Esophagus squamous epithelium (tissue), 5 donors: ENCODE results near the gene HELZ. TPM values are rescaled to one million over a fixed set of nuclear protein-coding genes. Genes with fewer than 3 reads are reported as not detected.

Source experiments
- DNase-seq: peaks from one replicate; lab custom pipeline; 2025; lab: John Stamatoyannopoulos, UW
- H3K27ac ChIP-seq, 4 donors: fragments of 200-600 bp; sonication (generic); one replicate each; pipeline ENCODE4 v1.5.1; 2016 to 2019; ENCODE audit warnings: mild to moderate bottlenecking in 1 of 4
- H3K27me3 ChIP-seq, 4 donors: fragments of 200-600 bp; sonication (generic); 1 replicate in 3 of 4; 2 replicates in 1 of 4; pipeline versions ENCODE4 v1.5.1 to v1.6.0; 2017 to 2021; ENCODE audit warnings: antibody characterized with exemption in 1 of 4
- H3K36me3 ChIP-seq, 3 donors: fragments of 200-600 bp; sonication (generic); one replicate each; pipeline ENCODE4 v1.5.1; 2016 to 2019
- H3K4me1 ChIP-seq, 3 donors: fragments of 200-600 bp; sonication (generic); one replicate each; pipeline ENCODE4 v1.5.1; 2017 to 2019
- H3K4me3 ChIP-seq, 4 donors: fragments of 200-600 bp; sonication (generic); 1 replicate in 3 of 4; 2 replicates in 1 of 4; pipeline ENCODE4 v1.5.1; 2016 to 2019; ENCODE audit warnings: mild to moderate bottlenecking in 2 of 4, moderate library complexity in 1 of 4
- H3K9me3 ChIP-seq, 3 donors: fragments of 200-600 bp; sonication (generic); one replicate each; pipeline ENCODE4 v1.5.1; 2016 to 2019
- CTCF ChIP-seq, 6 experiments: fragments of 450-650 bp in 4 of 6; fragments of 200-600 bp in 2 of 6; sonication (generic) in 2 of 6; IDR thresholded peaks; one replicate each; pipeline ENCODE4 v1.5.1; 2016 to 2019; ENCODE audit warnings: antibody characterized with exemption in 6 of 6, mild to moderate bottlenecking in 4 of 6, moderate library complexity in 4 of 6
- POLR2A ChIP-seq, 4 donors: fragments of 450-650 bp; IDR thresholded peaks; one replicate each; pipeline ENCODE4 v1.6.1; 2017; ENCODE audit warnings: antibody characterized with exemption in 4 of 4, mild to moderate bottlenecking in 4 of 4, moderate library complexity in 3 of 4
- WGBS, 2 donors: methylation state at CpG; one replicate each; pipeline ENCODE4 v1.1.5; 2018; 5-methylcytosine and 5-hydroxymethylcytosine counted together
- intact Hi-C: fragments of 100-400 bp; cut with DNase I; formaldehyde crosslinking; loops from one replicate; pipeline ENCODE4 v1.15.0; 2022
- total RNA-seq, 4 donors: library from RNA; depleted of rRNA; stranded (reverse); fragments of >200 nt; gene quantifications; one replicate each; pipeline ENCODE4 v1.1.0, GENCODE V29; 2016
- donor health status: DM: yes; HTN: yes; CAD: no.

HELZ gene
- total RNA-seq, 4 donors from 2014 or later: 11.4 to 42.5 (median 26.8) TPM

GRCh38 chr17:67115401-67115800, 129.6 kb downstream of the HELZ start:
- H3K36me3 ChIP-seq: peaks cover 0 to 94% (median 10%) of the 10 kb centered on the region in 3 donors
- TF ChIP-seq CTCF (IDR thresholded peaks at IDR 0.05): no peak
- TF ChIP-seq POLR2A (IDR thresholded peaks at IDR 0.05): no peak
- H3K4me3 ChIP-seq: no peak overlapping the region
- H3K4me1 ChIP-seq: no peaks in the 10 kb centered on the region
- no peaks in the 10 kb centered on the region for H3K27me3 ChIP-seq
- intact Hi-C loops: no loop called here
- DNase-seq: no peak
- WGBS, 2 donors: 89 to 93% methylated on average over 1 of the region's 1 CpG
- no peak overlapping the region for H3K27ac ChIP-seq
- no peaks in the 10 kb centered on the region for H3K9me3 ChIP-seq

GRCh38 chr17:67113486-67113885, 131.5 kb downstream of the HELZ start:
- H3K9me3 ChIP-seq: no peaks in the 10 kb centered on the region
- no peaks in the 10 kb centered on the region for H3K27me3 ChIP-seq
- 97 to 100% methylated on average over 3 to 5 of the region's 5 CpGs for WGBS, 2 donors
- no peak overlapping the region for H3K27ac ChIP-seq
- peaks cover 7 to 94% (median 10%) of the 10 kb centered on the region in 3 donors for H3K36me3 ChIP-seq
- H3K4me1 ChIP-seq: no peaks in the 10 kb centered on the region
- DNase-seq: no peak
- intact Hi-C loops: no loop called here
- H3K4me3 ChIP-seq: no peak overlapping the region
- TF ChIP-seq CTCF (IDR thresholded peaks at IDR 0.05): no peak
- TF ChIP-seq POLR2A (IDR thresholded peaks at IDR 0.05): no peak

GRCh38 chr17:67111808-67112207, 133.2 kb downstream of the HELZ start:
- H3K27me3 ChIP-seq: no peaks in the 10 kb centered on the region
- no peak for DNase-seq
- 82 to 89% methylated on average over 1 of the region's 1 CpG for WGBS, 2 donors
- H3K4me3 ChIP-seq: no peak overlapping the region
- H3K27ac ChIP-seq: no peak overlapping the region
- H3K9me3 ChIP-seq: no peaks in the 10 kb centered on the region
- TF ChIP-seq POLR2A (IDR thresholded peaks at IDR 0.05) (no peak), CTCF (IDR thresholded peaks at IDR 0.05) (no peak)
- H3K36me3 ChIP-seq: peaks cover 9 to 94% (median 13%) of the 10 kb centered on the region in 3 donors
- intact Hi-C loops: no loop called here
- no peaks in the 10 kb centered on the region for H3K4me1 ChIP-seq

GRCh38 chr17:67111327-67111726, 133.7 kb downstream of the HELZ start:
- Histone ChIP-seq H3K4me3 (no peak overlapping the region), H3K36me3 (peaks cover 9 to 94% (median 13%) of the 10 kb centered on the region in 3 donors), H3K4me1 (no peaks in the 10 kb centered on the region), H3K27me3 (no peaks in the 10 kb centered on the region), H3K27ac (no peak overlapping the region), H3K9me3 (no peaks in the 10 kb centered on the region)
- intact Hi-C loops: no loop called here
- WGBS, 2 donors: 94 to 96% methylated on average over 2 of the region's 2 CpGs
- DNase-seq: no peak
- TF ChIP-seq POLR2A (IDR thresholded peaks at IDR 0.05) (no peak), CTCF (IDR thresholded peaks at IDR 0.05) (no peak)

- peaks cover 9 to 94% (median 13%) of the 10 kb centered on the region in 3 donors for H3K36me3 ChIP-seq
- no peaks in the 10 kb centered on the region for H3K4me1 ChIP-seq
- no peak overlapping the region for H3K27ac ChIP-seq
- WGBS, 2 donors: 85 to 94% methylated on average over 3 of the region's 3 CpGs
- DNase-seq: no peak
- H3K27me3 ChIP-seq: no peaks in the 10 kb centered on the region
- no peak for TF ChIP-seq CTCF (IDR thresholded peaks at IDR 0.05)
- TF ChIP-seq POLR2A (IDR thresholded peaks at IDR 0.05): no peak
- H3K9me3 ChIP-seq: no peaks in the 10 kb centered on the region
- no peak overlapping the region for H3K4me3 ChIP-seq
- intact Hi-C loops: no loop called here
Measured at GRCh38 chr17:67110619-67111018, 134.4 kb downstream of the HELZ start.
